ENCODE measurements around the gene ABLIM2. TPM values are rescaled to one million over a fixed set of nuclear protein-coding genes. Genes with fewer than 3 reads are reported as not detected.

Gene ABLIM2
- total and polyA plus RNA-seq, 2 experiments from 2014 or later: 4.9 to 5.8 TPM

DNA sequence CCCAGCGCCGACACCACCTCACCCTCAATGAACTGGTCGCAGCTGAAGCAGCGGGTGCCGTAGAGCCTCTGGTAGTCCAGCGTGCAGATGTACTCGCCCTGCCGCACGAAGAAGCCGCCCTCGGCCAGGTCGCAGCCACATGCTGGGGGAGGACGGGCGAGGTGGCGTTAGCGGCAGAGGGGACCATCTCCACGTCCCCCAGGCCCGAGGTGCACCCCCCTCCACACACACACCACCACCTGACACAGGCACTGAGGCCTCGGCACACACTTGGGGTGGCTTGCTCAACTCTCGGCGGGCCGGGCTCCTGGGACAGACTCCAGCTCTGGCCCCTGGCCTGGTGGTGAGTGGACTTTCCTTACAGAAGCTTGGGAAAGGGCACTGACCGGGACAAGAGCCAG is 61.5 kb downstream of the ABLIM2 start:
- TF ChIP-seq, protein P1, sequence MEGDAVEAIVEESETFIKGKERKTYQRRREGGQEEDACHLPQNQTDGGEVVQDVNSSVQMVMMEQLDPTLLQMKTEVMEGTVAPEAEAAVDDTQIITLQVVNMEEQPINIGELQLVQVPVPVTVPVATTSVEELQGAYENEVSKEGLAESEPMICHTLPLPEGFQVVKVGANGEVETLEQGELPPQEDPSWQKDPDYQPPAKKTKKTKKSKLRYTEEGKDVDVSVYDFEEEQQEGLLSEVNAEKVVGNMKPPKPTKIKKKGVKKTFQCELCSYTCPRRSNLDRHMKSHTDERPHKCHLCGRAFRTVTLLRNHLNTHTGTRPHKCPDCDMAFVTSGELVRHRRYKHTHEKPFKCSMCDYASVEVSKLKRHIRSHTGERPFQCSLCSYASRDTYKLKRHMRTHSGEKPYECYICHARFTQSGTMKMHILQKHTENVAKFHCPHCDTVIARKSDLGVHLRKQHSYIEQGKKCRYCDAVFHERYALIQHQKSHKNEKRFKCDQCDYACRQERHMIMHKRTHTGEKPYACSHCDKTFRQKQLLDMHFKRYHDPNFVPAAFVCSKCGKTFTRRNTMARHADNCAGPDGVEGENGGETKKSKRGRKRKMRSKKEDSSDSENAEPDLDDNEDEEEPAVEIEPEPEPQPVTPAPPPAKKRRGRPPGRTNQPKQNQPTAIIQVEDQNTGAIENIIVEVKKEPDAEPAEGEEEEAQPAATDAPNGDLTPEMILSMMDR (IDR thresholded peaks at IDR 0.05; ENCODE audit: low read depth, low read length): no peak
- no peaks in the 10 kb centered on the region for H3K4me1 ChIP-seq (ENCODE audit: low read depth)
- no peak for DNase-seq (ENCODE audit: low read depth in 1 of 2, low spot score in 1 of 2)
- H3K4me3 ChIP-seq: no peak overlapping the region
- no peak overlapping the region for H3K27ac ChIP-seq
- H3K9me3 ChIP-seq (ENCODE audit: low read depth): no peaks in the 10 kb centered on the region
- H3K36me3 ChIP-seq: no peaks in the 10 kb centered on the region
- no peaks in the 10 kb centered on the region for H3K27me3 ChIP-seq

DNA sequence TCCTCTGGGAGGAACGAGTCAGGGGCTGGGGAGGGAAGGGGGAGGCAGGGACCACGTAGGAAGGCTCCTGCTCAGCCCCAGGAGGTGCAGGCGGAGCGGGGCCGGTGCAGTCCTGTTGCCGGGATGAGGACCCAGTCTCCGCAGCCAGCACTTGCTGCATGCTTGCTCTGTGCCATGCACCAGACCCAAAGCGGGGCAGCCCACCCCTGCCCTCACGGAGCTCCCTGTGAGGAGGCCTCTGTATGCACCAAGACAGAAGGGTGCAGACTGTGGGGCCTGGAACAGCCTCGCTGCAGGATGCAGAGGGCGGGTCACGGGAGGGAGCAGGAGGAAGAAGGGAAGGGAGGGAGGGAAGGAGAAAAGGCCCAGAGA is 61.9 kb downstream of the ABLIM2 start:
- Histone ChIP-seq H3K4me3 (no peak overlapping the region), H3K27me3 (no peaks in the 10 kb centered on the region), H3K36me3 (no peaks in the 10 kb centered on the region), H3K9me3 (ENCODE audit: low read depth) (no peaks in the 10 kb centered on the region), H3K4me1 (ENCODE audit: low read depth) (no peaks in the 10 kb centered on the region), H3K27ac (no peak overlapping the region)
- no peak for DNase-seq (ENCODE audit: low read depth in 1 of 2, low spot score in 1 of 2)
- TF ChIP-seq, protein P1 (IDR thresholded peaks at IDR 0.05; ENCODE audit: low read depth, low read length): no peak

DNA sequence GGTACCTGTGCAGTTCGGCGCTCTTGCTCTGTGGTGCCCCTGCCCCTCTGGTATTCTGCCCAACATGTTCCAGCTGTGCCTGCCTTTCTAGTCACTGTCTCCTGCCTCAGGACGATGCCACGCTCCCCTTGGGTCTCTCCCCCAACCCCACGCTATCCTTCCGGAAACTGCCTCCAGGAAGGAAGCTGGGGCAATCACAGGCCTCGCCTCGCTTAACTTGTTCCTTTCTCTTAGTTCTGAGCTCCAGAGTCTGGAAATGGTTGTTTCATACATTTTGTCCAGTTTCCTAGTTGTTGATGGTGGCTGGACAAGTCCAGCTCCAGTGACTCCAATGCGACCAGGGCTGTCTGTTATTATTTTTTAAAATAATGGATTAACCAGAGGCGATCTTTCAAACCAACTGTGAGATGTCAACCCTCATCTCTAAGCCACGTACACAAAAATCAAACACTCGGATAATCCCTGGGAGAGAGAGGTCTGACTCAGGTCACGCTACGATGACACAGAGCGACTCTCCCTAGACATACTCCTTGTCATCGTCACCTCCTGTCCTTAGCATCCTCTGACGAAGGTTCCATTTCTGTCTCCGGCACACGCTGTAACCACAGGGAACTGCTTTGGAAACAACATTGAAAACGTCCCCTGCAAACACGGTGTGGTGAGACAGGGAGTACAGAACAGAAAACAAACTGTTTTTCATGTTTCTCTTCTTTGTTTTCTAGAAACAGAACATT is 62.5 kb downstream of the ABLIM2 start:
- Histone ChIP-seq H3K36me3 (no peaks in the 10 kb centered on the region), H3K4me1 (ENCODE audit: low read depth) (no peaks in the 10 kb centered on the region), H3K27ac (no peak overlapping the region), H3K4me3 (no peak overlapping the region), H3K9me3 (ENCODE audit: low read depth) (no peaks in the 10 kb centered on the region), H3K27me3 (no peaks in the 10 kb centered on the region)
- no peak for DNase-seq (ENCODE audit: low read depth in 1 of 2, low spot score in 1 of 2)
- TF ChIP-seq, protein P1 (IDR thresholded peaks at IDR 0.05; ENCODE audit: low read depth, low read length): no peak

DNA sequence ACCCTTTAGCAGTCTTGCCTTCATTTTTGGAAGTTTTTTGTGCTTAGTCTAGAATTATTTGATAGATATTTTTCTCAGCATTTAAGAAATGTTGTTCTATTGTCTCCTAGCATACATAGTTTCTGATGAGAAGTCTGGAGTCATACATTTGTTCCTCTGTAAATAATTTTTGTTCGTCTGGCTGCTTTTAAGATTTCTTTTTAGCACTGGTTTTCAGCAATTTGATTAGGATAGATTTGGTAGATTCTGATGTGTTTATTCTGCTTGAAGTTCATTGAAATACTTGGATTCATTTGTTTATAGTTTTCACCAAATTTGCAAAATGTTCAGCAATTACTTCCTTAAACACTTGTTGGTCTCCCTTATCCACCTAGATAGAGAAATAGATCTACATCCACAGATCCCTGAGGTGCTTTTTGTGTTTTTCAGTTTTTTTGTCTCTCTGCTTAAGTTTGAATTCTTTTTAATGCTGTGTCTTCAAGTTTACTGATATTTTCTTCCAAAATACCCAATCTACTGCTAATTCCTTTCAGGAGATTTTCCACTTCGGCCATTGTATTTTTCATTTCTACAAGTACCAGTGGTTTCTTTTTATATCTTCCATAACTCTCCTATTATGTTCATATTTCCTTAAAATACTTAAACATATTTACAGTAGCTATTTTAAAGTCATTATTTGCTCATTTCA is 64.9 kb downstream of the ABLIM2 start:
- TF ChIP-seq, protein P1 (IDR thresholded peaks at IDR 0.05; ENCODE audit: low read depth, low read length): no peak
- no peak for DNase-seq (ENCODE audit: low read depth in 1 of 2, low spot score in 1 of 2)
- Histone ChIP-seq H3K27ac (no peak overlapping the region), H3K9me3 (ENCODE audit: low read depth) (no peaks in the 10 kb centered on the region), H3K36me3 (no peaks in the 10 kb centered on the region), H3K27me3 (no peaks in the 10 kb centered on the region), H3K4me1 (ENCODE audit: low read depth) (no peaks in the 10 kb centered on the region), H3K4me3 (no peak overlapping the region)

DNA sequence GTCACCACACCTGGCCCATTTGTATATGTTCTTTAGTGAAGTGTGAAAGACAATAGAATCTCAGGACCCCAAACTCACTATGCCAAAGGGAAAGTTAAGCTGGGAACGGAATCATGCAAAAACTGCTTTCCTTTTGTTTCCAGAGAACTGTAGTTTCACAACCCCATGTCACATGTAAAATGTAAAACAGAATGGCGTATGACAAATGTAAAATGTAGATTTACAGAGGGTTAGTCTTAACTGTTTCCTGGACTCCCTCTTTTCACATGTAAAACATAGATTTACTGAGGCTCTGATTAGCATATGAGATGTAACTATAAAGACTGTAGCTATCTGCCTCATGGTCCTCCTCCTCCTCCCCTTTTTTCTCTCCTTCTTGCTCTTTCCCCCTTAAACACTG is 66.3 kb downstream of the ABLIM2 start:
- no peak overlapping the region for H3K4me3 ChIP-seq
- DNase-seq (ENCODE audit: low read depth in 1 of 2, low spot score in 1 of 2): no peak
- no peaks in the 10 kb centered on the region for H3K9me3 ChIP-seq (ENCODE audit: low read depth)
- no peaks in the 10 kb centered on the region for H3K4me1 ChIP-seq (ENCODE audit: low read depth)
- no peaks in the 10 kb centered on the region for H3K27me3 ChIP-seq
- TF ChIP-seq, protein P1 (IDR thresholded peaks at IDR 0.05; ENCODE audit: low read depth, low read length): no peak
- no peak overlapping the region for H3K27ac ChIP-seq
- H3K36me3 ChIP-seq: no peaks in the 10 kb centered on the region

Data from cardiac muscle cell (in vitro differentiated cells and primary cell).